HG03060 (cell line): ENCODE data around the gene VPS52.
"Not testable (repeated sequence)": the region's sequence is repeated elsewhere in the genome, so short reads cannot be mapped to it uniquely, and the experiment has no call there.

ENCODE experiments used
- ATAC-seq: cut with Tn5 transposase; IDR thresholded peaks from one replicate; pipeline ENCODE4 v1.9.1; 2021; ENCODE audit warnings: low read depth, moderate number of reproducible peaks; ENCODE audit not compliant: unreplicated experiment

Gene VPS52

GRCh38 chr6:33251395-33252012 lies 20.2 kb downstream of the VPS52 start:
- ATAC-seq, result no peak

- no peak for ATAC-seq
Measured at GRCh38 chr6:33250731-33251130, 20.9 kb downstream of the VPS52 start.

DNA sequence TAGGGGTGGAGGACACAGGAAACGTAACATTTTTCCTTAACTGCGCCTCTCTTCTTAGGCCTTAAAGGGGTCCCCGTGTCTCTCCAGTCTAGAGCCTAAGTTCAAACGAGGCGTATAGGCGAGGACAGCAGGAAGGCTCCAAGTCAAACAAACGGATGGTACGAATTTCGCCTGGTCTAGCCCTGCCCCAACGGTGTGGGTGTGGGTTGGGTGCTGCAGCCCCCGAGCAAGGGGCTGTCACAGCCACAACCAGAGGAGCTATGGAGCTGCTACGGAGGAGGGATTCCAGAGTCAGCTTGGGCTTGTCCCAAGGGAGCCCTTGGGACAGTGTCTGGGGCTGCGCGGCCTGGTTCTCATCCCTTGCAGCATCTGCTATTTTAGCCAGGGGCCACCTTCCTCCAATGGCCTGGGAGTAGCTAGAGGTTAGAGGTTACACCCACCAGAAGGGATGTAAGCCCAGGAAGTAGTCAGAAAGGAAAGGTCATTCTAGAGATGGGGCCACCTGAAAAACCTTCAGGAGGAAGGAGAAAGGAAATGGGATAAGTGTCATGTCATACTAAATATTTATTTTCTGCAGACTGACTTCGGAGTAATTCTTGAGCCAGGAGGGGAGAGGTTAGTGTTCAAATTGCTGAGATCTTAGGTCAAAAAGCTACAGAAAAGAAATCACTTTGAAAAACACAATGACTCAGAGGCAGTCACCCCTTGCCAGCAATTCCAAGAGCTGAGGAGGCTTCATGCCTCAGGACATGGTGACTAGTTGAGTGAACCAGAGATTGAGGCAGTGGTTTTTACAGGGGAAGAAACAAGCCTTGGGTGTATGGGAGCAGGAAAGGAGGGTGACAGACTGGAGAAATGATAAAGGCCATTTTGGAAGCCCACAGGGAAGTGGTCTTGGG lies 21.7 kb downstream of the VPS52 start:
- ATAC-seq, result no peak

DNA sequence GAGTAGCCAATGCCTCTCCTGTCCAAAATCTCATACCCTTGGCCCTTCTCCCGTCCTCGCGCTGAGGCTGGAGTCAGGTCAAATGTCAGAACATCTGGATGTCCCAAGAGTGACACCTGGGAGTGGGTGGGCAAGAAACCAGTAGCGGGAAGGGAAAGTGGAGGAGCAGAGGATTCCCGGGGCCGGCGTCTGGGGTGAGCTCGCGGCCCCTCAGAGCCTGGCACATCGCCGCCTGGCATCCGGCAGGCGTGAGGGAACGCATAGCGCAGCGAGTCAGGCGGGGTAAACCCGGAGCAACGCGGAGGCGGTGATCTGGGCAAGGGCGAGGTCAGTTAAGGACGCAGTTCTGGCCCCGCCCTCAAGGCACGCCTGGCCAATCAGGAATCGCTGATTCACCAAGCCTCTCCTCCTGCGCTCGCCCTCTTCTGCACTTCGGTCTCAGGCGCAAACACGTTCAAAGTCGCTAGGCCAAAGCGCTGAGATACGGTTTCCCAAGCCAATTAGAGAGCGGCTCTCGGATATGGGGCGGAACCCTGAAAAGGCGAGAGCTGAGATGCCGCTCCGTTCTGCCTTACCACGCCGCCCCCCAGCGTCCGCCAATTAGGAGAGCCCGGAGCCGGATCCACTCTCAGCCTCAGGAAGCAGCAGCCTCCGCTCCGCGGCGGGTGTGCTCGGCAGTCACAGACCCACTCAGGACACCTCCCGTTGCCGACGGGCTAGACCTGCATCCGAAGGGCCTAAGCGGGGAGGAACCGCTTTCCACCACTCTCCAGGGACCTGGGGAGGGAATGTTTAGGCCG lies 22.5 kb downstream of the VPS52 start:
- ATAC-seq, result peak; percentile 86

- ATAC-seq, result no peak
Measured at GRCh38 chr6:33248643-33248931, 23.1 kb downstream of the VPS52 start.

- no peak for ATAC-seq
Measured at GRCh38 chr6:33247977-33248642, 23.6 kb downstream of the VPS52 start.

- ATAC-seq, result no peak
Measured at GRCh38 chr6:33243476-33243875, 28.2 kb downstream of the VPS52 start.

DNA sequence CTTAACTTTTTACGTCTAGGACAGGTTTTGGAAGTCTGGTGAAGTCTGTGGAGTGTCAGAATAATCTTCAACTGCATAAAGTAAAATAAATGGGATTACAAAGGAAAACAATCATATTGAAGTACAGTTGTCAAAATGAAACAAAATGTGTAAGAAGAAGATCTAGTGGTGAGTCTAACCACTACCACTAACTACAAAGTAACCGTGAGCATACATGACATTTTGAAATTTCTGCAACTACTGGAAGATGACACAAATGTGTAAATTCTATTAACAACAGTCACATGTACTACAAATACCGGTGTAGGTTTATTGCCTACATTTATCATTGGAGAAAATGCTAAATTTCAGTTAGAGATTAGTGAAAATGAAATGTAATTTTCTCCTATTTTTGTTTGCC lies 29.7 kb downstream of the VPS52 start:
- no peak for ATAC-seq

DNA sequence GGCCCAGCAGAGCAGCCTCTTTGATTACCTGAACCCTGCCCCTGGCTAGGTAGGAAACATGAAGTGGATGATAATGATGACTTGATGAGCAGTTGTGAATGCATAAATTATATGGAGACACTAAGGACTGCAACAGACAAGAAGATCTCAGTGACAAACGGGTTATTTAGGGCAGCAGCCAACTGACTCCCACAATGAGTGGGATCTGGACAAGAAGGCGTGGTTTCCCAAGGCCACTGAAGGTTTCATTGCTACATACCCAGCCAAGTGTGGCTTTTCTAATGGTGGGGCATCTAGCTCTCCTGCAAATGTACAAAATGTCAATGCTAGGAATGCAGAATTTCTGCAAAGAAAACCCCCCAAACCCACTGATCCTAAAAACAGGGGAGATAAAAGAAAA lies 33.9 kb downstream of the VPS52 start:
- ATAC-seq, result no peak

DNA sequence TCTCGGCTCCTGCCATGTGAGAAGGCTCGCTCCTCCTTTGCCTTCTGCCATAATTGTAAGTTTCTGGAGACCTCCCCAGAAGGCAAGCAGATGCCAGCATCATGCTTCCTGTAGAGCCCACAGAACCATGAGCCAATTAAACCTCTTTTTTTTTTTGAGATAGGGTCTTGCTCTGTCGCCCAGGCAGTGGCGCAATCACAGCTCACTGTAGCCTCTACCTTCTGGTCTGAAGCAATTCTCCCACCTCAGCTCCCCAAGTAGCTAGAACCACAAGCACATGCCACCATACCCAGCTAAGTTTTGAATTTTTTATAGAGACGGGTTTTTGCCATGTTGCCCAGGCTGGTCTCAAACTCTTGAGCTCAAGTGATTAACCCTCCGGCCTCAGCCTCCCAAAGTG lies 34.8 kb downstream of the VPS52 start:
- no peak for ATAC-seq

GRCh38 chr6:33236328-33236727 lies 35.3 kb downstream of the VPS52 start:
- no peak for ATAC-seq

GRCh38 chr6:33235221-33235634 lies 36.4 kb downstream of the VPS52 start:
- ATAC-seq, result no peak

DNA sequence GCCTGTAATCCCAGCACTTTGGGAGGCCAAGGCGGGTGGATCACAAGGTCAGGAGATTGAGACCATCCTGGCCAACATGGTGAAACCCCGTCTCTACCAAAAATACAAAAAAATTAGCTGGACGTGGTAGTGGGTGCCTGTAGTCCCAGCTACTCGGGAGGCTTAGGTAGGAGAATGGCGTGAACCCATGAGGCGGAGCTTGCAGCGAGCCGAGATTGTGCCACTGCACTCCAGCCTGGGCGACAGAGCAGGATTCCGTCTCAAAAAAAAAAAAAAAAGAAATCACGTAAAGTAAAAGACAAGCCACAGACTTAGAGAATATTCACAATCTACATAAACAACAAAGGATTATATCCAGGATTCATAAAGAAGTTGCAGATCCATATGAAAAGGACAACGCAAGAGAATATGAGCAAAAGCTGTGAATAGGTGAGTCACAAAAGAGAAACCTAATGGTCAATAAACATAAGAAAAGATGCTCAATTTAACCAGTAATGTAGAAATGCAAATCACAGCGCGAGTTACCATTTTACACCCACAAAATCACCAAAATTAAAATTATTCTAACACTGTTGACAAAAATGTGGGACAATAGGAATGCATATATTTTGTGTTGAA lies 45.1 kb downstream of the VPS52 start:
- not testable (repeated sequence) for ATAC-seq

DNA sequence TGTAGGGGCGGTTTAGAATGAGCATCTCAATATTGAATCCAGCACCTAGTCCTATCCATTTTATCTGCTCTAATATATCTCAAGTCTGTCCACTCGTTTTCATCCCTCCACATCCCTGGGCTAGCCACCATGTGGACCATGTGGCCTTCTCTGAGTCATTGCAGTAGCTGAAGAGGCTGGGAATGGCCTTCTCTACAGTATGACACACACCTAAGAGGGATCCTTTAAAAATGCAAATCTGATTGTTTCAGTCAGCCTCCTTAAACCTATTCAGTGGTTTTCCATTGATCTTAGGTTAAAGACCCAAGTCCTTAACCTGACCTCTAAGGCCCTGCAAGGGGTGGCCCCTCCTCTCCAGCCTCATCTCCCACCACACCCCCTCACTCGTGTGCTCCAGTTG lies 54.0 kb downstream of the VPS52 start:
- ATAC-seq, result no peak

DNA sequence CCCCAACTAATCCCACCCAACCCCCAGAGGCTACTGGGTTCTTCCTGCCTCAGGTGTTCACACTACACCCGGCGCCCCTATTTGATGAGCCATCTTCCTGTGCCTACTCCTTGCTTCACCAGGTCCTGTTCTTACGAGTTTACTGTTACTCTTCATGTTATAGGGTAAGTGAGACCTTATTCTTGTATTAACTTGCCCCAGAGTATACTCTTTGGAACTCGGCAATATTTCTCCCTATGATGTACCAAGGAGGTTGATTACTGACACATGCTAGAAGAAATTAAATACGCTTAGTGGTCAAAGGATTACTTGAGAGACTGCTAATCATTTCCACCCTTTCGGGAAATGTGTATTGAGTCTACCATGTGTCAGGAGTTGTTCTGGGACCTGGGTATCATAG lies 54.4 kb downstream of the VPS52 start:
- no peak for ATAC-seq

DNA sequence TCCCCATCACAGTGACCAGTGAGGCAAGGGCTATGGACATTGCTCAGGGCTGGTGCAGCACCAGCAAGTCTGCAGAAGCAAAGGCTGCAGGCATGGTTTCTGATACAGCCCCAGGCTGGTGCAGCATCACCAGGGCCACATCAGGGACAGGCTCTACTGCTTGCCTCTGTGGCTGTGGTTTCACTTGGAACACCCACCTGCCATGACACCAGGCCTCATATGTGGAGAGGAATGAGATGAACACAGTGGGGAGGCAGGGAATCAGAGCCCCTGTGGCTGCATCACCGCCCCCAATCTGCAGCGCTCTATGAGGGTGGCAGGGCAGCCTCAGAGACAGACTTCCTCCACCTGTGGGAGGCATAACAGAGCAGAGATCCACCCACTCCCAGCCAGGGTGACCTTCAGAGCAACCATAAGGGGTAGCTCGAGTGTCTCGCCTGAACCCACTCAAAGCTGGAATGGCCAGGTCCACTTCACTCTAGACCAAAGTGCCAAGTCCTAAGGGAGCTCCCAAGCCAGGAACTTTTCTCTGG lies 55.5 kb downstream of the VPS52 start:
- ATAC-seq, result no peak

DNA sequence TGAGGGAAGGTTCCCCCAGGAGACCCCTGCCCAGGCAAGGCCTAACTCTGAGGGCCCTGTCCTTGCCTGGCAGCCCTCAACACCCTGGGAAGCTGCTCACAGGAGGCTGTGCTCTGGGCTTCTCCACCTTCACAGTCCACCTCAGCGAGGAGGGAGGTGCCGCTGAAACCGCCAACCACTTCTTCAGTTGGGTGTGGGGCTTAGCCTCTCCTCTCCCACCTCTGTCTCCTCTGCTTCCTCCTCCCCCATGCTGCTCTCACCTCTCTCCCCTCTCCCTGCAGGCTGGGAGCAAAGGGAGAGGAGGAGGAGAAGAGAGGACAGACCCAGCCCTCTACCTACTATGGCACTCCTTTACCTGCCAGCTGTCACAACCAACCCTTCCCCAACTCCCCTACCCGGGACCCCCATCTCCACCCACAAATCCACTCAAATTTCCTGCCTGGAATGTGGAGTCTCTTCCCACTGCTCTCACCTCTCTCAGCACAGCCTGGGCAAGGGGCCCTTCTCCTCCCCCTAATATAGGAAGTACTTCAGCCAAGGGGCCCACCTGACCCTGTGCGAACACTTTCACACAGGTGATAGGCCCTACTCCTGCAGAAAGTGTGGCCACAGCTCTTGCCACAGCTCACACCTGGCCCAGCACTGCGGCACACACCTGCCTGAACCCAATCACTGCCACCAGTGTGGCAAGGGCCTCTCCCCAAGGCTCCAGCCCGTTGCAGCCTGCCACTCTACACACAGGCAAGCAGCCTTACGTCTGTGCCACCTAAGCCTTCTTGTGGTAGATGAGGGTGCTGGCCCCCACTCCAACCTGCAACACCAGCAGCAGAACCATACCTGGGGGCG lies 56.2 kb downstream of the VPS52 start:
- ATAC-seq, result no peak

DNA sequence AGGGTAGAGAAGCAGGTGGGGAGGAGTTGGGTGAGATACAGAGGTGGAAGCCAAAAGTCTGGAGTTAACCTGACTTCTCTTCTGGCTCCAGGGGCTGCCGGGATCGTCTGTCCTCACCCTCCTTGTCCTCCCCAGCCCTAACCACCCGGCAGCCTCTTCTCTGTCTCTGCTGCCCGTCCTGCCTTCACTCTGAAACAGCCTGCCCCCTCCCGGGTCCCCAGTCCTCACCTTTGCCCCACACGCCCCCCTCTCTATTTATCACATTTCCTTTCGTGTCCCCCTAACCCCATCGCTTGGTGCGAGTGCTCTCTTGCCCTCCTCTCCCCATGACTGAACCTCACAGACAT lies 57.7 kb downstream of the VPS52 start:
- ATAC-seq, result no peak

- ATAC-seq, result no peak
Measured at GRCh38 chr6:33213166-33213988, 58.3 kb downstream of the VPS52 start.
